Measurements from ENCODE around the gene TMEM50A.
"Not testable (repeated sequence)": the region's sequence is repeated elsewhere in the genome, so short reads cannot be mapped to it uniquely, and the experiment has no call there.

TMEM50A gene

DNA sequence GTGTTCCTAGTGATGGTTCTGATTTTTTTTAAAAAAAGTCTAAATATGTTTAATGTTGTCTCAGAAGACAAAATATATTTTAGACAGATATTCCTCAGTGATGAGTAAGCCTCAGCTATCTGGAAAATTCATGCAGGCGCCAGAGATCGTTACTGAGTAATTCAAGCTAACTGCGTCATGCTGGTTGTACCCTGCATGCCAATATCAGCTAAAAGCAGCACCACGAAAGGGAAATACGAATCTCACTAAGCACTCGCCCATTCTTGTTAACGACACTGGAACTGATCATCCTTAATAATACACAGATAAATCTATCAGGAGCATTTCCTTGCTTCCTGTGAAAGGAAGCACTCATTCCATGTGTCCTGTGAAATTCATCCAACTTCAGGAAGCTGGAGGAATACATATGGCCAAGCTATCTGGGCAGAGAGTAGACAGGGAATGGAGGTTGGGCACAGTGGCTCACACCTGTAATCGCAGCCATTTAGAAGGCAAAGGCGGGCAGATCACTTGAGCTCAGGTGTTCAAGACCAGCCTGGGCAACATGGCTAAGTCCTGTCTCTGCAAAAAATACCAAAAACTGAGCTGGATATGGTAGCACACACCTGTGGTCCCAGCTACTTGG, 17.7 kb upstream of the TMEM50A start:
- ATAC-seq (replicated peaks); DNase-seq; H3K4me1 Mint-ChIP-seq (ENCODE audit: low read depth in 2 of 2); H3K9me3 Mint-ChIP-seq; H3K4me3 Mint-ChIP-seq; H3K27me3 Mint-ChIP-seq: not testable (repeated sequence)
- Mint-ChIP-seq H3K36me3 (ENCODE audit: insufficient read depth) (peaks cover 14% of the 10 kb centered on the region), H3K27ac (peak overlapping the region in 1 of 2 donors; percentile 78)

DNA sequence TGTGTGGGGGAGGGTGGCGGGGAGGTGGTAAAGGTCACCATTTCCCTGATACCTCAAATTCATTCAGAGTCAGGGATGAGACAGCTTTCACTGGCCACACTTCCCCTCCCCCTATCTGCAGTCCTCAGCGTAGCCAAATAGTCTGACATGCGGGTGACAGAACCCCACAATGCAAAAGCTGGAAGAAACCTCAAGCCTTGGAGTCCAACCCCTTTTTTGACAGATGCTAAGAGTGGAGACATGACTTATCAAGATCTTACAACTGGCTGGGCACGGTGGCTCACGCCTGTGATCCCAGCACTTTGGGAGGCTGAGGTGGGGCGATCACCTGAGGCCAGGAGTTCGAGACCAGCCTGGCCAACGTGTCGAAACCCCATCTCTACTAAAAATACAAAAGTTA, 16.0 kb upstream of the TMEM50A start:
- ATAC-seq (replicated peaks); H3K4me3 Mint-ChIP-seq; DNase-seq; H3K4me1 Mint-ChIP-seq (ENCODE audit: low read depth in 2 of 2); H3K9me3 Mint-ChIP-seq; H3K27ac Mint-ChIP-seq; H3K27me3 Mint-ChIP-seq: not testable (repeated sequence)
- peaks cover 11% of the 10 kb centered on the region for H3K36me3 Mint-ChIP-seq (ENCODE audit: insufficient read depth)

DNA sequence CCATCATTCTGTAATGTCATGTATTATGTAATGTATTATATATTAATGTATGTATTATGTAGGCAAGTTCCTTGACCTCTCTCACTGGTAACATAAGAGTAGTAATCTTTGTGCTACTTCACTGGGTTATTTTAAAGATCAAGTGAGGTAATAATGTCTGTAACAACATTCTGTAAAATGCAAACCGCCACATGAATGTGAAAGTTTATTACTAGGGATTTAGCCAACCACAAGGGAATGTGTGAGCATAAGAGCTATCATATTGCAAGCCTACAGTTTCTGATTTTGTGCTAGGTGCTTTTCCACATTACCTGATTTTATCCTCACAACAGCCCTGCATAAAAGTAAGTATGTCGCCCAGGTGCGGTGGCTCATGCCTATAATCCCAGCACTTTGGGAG, 13.7 kb upstream of the TMEM50A start:
- DNase-seq; H3K27ac Mint-ChIP-seq; H3K36me3 Mint-ChIP-seq (ENCODE audit: insufficient read depth); H3K27me3 Mint-ChIP-seq; H3K4me1 Mint-ChIP-seq (ENCODE audit: low read depth in 2 of 2); ATAC-seq (replicated peaks); H3K4me3 Mint-ChIP-seq; H3K9me3 Mint-ChIP-seq: not testable (repeated sequence)

GRCh38 chr1:25327864-25328790, 10.0 kb upstream of the TMEM50A start:
- H3K27ac Mint-ChIP-seq, H3K9me3 Mint-ChIP-seq, H3K27me3 Mint-ChIP-seq, DNase-seq, H3K4me3 Mint-ChIP-seq: not testable (repeated sequence)
- Mint-ChIP-seq H3K4me1 (ENCODE audit: low read depth in 2 of 2) (peaks cover 20 to 21% of the 10 kb centered on the region in 2 donors), H3K36me3 (ENCODE audit: insufficient read depth) (peaks cover 33% of the 10 kb centered on the region)
- ATAC-seq (replicated peaks), result peak; percentile 91

GRCh38 chr1:25328791-25329185, 9.3 kb upstream of the TMEM50A start:
- not testable (repeated sequence) for H3K27ac Mint-ChIP-seq; ATAC-seq (replicated peaks); DNase-seq; H3K27me3 Mint-ChIP-seq; H3K4me3 Mint-ChIP-seq; H3K9me3 Mint-ChIP-seq
- Mint-ChIP-seq H3K36me3 (ENCODE audit: insufficient read depth) (peaks cover 39% of the 10 kb centered on the region), H3K4me1 (ENCODE audit: low read depth in 2 of 2) (peaks cover 26 to 27% of the 10 kb centered on the region in 2 donors)

DNA sequence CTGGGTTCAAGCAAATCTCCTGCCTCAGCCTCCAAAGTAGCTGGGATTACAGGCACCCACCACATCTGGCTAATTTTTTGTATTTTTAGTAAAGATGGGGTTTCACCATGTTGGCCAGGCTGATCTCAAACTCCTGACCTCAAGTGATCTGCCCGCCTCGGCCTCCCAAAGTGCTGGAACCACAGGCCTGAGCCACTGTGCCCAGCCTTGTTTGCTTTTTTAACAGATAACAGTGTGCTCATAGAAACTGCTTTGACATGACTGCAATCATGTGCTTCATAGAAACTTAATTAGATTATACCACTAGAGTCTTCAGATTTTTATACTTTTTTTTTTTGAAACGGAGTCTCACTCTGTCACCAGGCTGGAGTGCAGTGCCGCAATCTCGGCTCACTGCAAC, 8.8 kb upstream of the TMEM50A start:
- H3K4me1 Mint-ChIP-seq (ENCODE audit: low read depth in 2 of 2), result peaks cover 28 to 33% of the 10 kb centered on the region in 2 donors
- ATAC-seq (replicated peaks); H3K9me3 Mint-ChIP-seq; DNase-seq; H3K27me3 Mint-ChIP-seq: not testable (repeated sequence)
- H3K4me3 Mint-ChIP-seq, result peak overlapping the region; percentile 61 to 69
- peaks cover 39% of the 10 kb centered on the region for H3K36me3 Mint-ChIP-seq (ENCODE audit: insufficient read depth)
- peak overlapping the region; percentile 90 to 94 for H3K27ac Mint-ChIP-seq

- Mint-ChIP-seq H3K27ac (peak overlapping the region; percentile 90 to 94), H3K36me3 (ENCODE audit: insufficient read depth) (peaks cover 39% of the 10 kb centered on the region), H3K4me3 (peak overlapping the region; percentile 61 to 69), H3K4me1 (ENCODE audit: low read depth in 2 of 2) (peaks cover 32 to 37% of the 10 kb centered on the region in 2 donors)
- ATAC-seq (replicated peaks), result peak; percentile 35
- DNase-seq, H3K9me3 Mint-ChIP-seq, H3K27me3 Mint-ChIP-seq: not testable (repeated sequence)
Measured at GRCh38 chr1:25329950-25330349, 8.2 kb upstream of the TMEM50A start.

DNA sequence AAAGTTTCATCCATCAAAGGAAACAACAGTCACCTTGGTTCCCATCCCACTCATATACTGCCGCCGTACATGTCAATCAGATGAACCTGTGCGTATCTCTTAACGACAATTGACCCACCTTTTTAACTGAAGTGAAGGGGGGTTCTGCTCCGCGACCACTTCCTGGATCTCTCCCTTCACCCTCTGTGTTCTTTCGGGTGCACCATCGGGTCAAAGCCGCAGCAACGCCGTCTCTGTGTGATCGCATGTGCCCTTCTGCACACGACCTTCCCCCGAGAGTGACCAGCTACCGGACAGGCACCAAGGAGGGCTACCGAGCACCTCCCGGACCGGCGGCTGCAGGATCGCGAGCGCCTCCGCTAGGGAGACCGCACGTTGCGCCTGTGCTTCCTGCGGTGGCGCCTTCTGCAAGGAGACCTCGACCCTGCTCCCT, 1.2 kb upstream of the TMEM50A start:
- ATAC-seq (replicated peaks) (peak; percentile 17), DNase-seq (peak; percentile 28 to 50 (median 37))
- peaks cover 56% of the 10 kb centered on the region for H3K36me3 Mint-ChIP-seq (ENCODE audit: insufficient read depth)
- not testable (repeated sequence) for H3K27me3 Mint-ChIP-seq, H3K9me3 Mint-ChIP-seq
- peak overlapping the region; percentile 90 to 97 for H3K4me3 Mint-ChIP-seq
- H3K27ac Mint-ChIP-seq, result peak overlapping the region; percentile 93 to 98
- peaks cover 23 to 42% of the 10 kb centered on the region in 2 donors for H3K4me1 Mint-ChIP-seq (ENCODE audit: low read depth in 2 of 2)

GRCh38 chr1:25337483-25338187, 499 bp upstream of the TMEM50A start:
- peak in 2 of 3 experiments; percentile 36 to 42 for DNase-seq
- H3K9me3 Mint-ChIP-seq, H3K27me3 Mint-ChIP-seq: not testable (repeated sequence)
- peaks cover 23 to 47% of the 10 kb centered on the region in 2 donors for H3K4me1 Mint-ChIP-seq (ENCODE audit: low read depth in 2 of 2)
- peak overlapping the region; percentile 95 to 98 for H3K27ac Mint-ChIP-seq
- peaks cover 50% of the 10 kb centered on the region for H3K36me3 Mint-ChIP-seq (ENCODE audit: insufficient read depth)
- peak overlapping the region; percentile 82 to 93 for H3K4me3 Mint-ChIP-seq
- ATAC-seq (replicated peaks), result peak; percentile 68

- peak overlapping the region; percentile 95 to 98 for H3K27ac Mint-ChIP-seq
- DNase-seq, result no peak
- no peaks in the 10 kb centered on the region for H3K9me3 Mint-ChIP-seq
- H3K27me3 Mint-ChIP-seq, result no peaks in the 10 kb centered on the region
- peaks cover 52% of the 10 kb centered on the region for H3K36me3 Mint-ChIP-seq (ENCODE audit: insufficient read depth)
- peaks cover 16 to 48% of the 10 kb centered on the region in 2 donors for H3K4me1 Mint-ChIP-seq (ENCODE audit: low read depth in 2 of 2)
- H3K4me3 Mint-ChIP-seq, result peak overlapping the region; percentile 82 to 93
- ATAC-seq (replicated peaks), result no peak
Measured at GRCh38 chr1:25338986-25339385, 852 bp downstream of the TMEM50A start.

DNA sequence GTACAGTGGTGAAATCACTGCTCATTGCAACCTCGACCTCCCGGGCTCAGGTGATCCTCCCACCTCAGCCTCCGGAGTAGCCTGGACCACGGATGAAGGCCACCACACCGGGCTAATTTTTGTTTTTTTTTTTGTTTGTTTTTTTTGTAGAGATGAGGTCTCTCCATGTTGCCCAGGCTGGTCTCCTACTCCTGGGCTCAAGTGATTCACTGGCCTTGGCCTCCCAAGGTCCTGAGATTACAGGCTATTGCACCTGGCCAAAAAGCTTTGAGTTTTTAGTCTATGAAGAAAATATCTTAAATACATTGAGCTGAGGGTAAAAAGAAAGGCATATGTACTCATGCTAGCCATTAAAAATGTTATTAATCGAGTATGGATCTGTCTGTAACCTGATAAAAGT, 3.6 kb downstream of the TMEM50A start:
- DNase-seq (no peak), ATAC-seq (replicated peaks) (no peak)
- H3K4me1 Mint-ChIP-seq (ENCODE audit: low read depth in 2 of 2), result peaks cover 15 to 41% of the 10 kb centered on the region in 2 donors
- H3K27me3 Mint-ChIP-seq, result no peaks in the 10 kb centered on the region
- H3K9me3 Mint-ChIP-seq, result no peaks in the 10 kb centered on the region
- peak overlapping the region; percentile 43 for H3K4me3 Mint-ChIP-seq
- H3K36me3 Mint-ChIP-seq (ENCODE audit: insufficient read depth), result peaks cover 71% of the 10 kb centered on the region
- H3K27ac Mint-ChIP-seq, result peak overlapping the region in 1 of 2 donors; percentile 41

DNA sequence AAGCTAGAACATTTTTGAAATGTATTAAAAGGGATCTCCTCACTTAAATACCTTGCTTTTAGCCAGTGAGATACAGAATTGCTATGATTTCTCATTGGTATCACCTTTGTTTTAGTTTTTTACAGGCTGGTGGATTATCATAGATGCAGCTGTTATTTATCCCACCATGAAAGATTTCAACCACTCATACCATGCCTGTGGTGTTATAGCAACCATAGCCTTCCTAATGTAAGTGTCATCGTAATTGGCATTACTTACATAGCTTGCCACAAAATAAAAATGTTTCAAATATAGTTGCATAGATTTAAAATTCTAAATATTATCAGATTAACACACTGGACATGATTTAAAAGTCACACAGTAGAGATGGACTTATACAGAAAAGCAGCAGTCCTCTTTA, 4.7 kb downstream of the TMEM50A start:
- Mint-ChIP-seq H3K27ac (peak overlapping the region in 1 of 2 donors; percentile 1), H3K4me1 (ENCODE audit: low read depth in 2 of 2) (peaks cover 20 to 44% of the 10 kb centered on the region in 2 donors), H3K4me3 (no peak overlapping the region), H3K36me3 (ENCODE audit: insufficient read depth) (peaks cover 75% of the 10 kb centered on the region), H3K9me3 (no peaks in the 10 kb centered on the region), H3K27me3 (no peaks in the 10 kb centered on the region)
- DNase-seq, result no peak
- no peak for ATAC-seq (replicated peaks)

DNA sequence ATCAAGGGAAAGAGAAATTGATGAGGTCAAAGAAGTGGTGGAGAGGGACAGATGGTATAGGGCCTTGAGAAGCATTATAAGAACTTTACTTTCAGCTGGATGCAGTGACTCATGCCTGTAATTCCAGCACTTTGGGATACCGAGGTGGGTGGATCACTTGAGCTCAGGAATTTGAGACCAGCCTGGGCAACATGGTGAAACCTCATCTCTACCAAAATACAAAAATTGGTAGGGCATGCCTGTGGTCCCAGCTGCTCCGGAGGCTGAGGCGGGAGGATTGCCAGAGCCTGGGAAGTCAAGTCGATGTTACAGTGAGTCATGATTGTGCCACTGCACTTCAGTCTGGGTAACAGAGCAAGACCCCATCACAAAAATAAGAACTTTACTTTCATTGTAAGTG, 5.7 kb downstream of the TMEM50A start:
- DNase-seq (no peak), ATAC-seq (replicated peaks) (no peak)
- peaks cover 73% of the 10 kb centered on the region for H3K36me3 Mint-ChIP-seq (ENCODE audit: insufficient read depth)
- H3K27ac Mint-ChIP-seq, result no peak overlapping the region
- no peak overlapping the region for H3K4me3 Mint-ChIP-seq
- no peaks in the 10 kb centered on the region for H3K27me3 Mint-ChIP-seq
- no peaks in the 10 kb centered on the region for H3K9me3 Mint-ChIP-seq
- peaks cover 23 to 46% of the 10 kb centered on the region in 2 donors for H3K4me1 Mint-ChIP-seq (ENCODE audit: low read depth in 2 of 2)
